Suprapubic skin (tissue), 4 donors: ENCODE results near the gene PKP1.

Source experiments
- CTCF ChIP-seq, 2 donors: fragments of 200-600 bp in 1 of 2; fragments of 450-650 bp in 1 of 2; sonication (generic) in 1 of 2; IDR thresholded peaks; one replicate each; pipeline ENCODE4 v1.5.1; 2016 to 2019; ENCODE audit warnings: antibody characterized with exemption in 2 of 2, mild to moderate bottlenecking in 1 of 2, moderate library complexity in 1 of 2
- EP300 ChIP-seq: sonication (generic); formaldehyde crosslinking; IDR thresholded peaks from one replicate; pipeline ENCODE4 v1.6.1; 2017; ENCODE audit warnings: antibody characterized with exemption
- POLR2A ChIP-seq, 2 donors: fragments of 450-650 bp; IDR thresholded peaks; one replicate each; pipeline ENCODE4 v1.6.1; 2017; ENCODE audit warnings: antibody characterized with exemption in 2 of 2, mild to moderate bottlenecking in 2 of 2, moderate library complexity in 2 of 2
- POLR2AphosphoS5 ChIP-seq, 3 donors: sonication (generic); formaldehyde crosslinking; IDR thresholded peaks; one replicate each; pipeline ENCODE4 v1.6.1; 2017; ENCODE audit warnings: antibody characterized with exemption in 3 of 3

- TF ChIP-seq CTCF (IDR thresholded peaks at IDR 0.05): no peak
- TF ChIP-seq POLR2A (IDR thresholded peaks at IDR 0.05): no peak
- TF ChIP-seq POLR2AphosphoS5 (IDR thresholded peaks at IDR 0.05): no peak
- TF ChIP-seq EP300: no peak
Observed at GRCh38 chr1:201332021-201332420, 48.7 kb downstream of the PKP1 start.
